ENCODE results near the gene ZNF497.
"Not testable (repeated sequence)": the region's sequence is repeated elsewhere in the genome, so short reads cannot be mapped to it uniquely, and the experiment has no call there.

The ZNF497 gene

GRCh38 chr19:58393725-58394033 is 31.1 kb upstream of the ZNF497 start:
- DNase-seq, result no peak

GRCh38 chr19:58392945-58393724 is 30.6 kb upstream of the ZNF497 start:
- no peak for DNase-seq

GRCh38 chr19:58388175-58388526 is 25.6 kb upstream of the ZNF497 start:
- DNase-seq, result no peak

GRCh38 chr19:58387338-58388174 is 25.0 kb upstream of the ZNF497 start:
- DNase-seq, result peak in 1 of 2 donors; percentile 64

- peak; percentile 74 to 98 for DNase-seq
Observed at GRCh38 chr19:58386576-58387337, 24.2 kb upstream of the ZNF497 start, which contains the start of gene RPS5. Gene RPS5 (plus strand): TSS chr19:58387269. CDS start chr19:58388138, 869 bp downstream.

- DNase-seq, result no peak
Observed at GRCh38 chr19:58385891-58386575, 23.5 kb upstream of the ZNF497 start.

GRCh38 chr19:58385313-58385890 is 22.9 kb upstream of the ZNF497 start:
- DNase-seq, result no peak

- DNase-seq, result no peak
Observed at GRCh38 chr19:58382997-58383603, 20.5 kb upstream of the ZNF497 start.

- no peak for DNase-seq
Observed at GRCh38 chr19:58381460-58382212, 19.1 kb upstream of the ZNF497 start.

GRCh38 chr19:58380662-58381459 is 18.3 kb upstream of the ZNF497 start, which contains the start of gene ZNF837:
Gene ZNF837 (minus strand): TSS chr19:58381030. CDS start chr19:58369332, 11,698 bp downstream.
- DNase-seq, result peak; percentile 99

- peak in 1 of 2 donors; percentile 13 for DNase-seq
Observed at GRCh38 chr19:58380037-58380661, 17.6 kb upstream of the ZNF497 start.

- no peak for DNase-seq
Observed at GRCh38 chr19:58379246-58379645, 16.7 kb upstream of the ZNF497 start.

GRCh38 chr19:58376724-58377123 is 14.2 kb upstream of the ZNF497 start:
- DNase-seq, result not testable (repeated sequence)

- DNase-seq, result no peak
Observed at GRCh38 chr19:58374200-58374599, 11.6 kb upstream of the ZNF497 start.

- DNase-seq, result no peak
Observed at GRCh38 chr19:58372311-58373133, 10.0 kb upstream of the ZNF497 start.

- no peak for DNase-seq
Observed at GRCh38 chr19:58368561-58369360, 6.2 kb upstream of the ZNF497 start.

- DNase-seq, result no peak
Observed at GRCh38 chr19:58367698-58368454, 5.3 kb upstream of the ZNF497 start.
